HCT116 (cell line): ENCODE results near the gene AQP6. TPM values are rescaled to one million over a fixed set of nuclear protein-coding genes. Genes with fewer than 3 reads are reported as not detected.

Experiments used
- ATAC-seq: fragments of 200-7000 bp; cut with Tn5 transposase; 2 replicates; pipeline ENCODE4 v1.9.1; 2020; ENCODE audit warnings: mild to moderate bottlenecking, moderate library complexity
- BruUV-seq: library from RNA; stranded (reverse); fragments of 400-500 nt; replicated peaks from 2 replicates; lab custom pipeline; 2021; lab: Mats Ljungman, UMichigan
- CTCF ChIA-PET: fragments of 300-600 bp; sonication (Branson Sonifier 250); formaldehyde crosslinking; loops from one replicate; lab custom pipeline; 2021; ENCODE audit warnings: antibody characterized with exemption; lab: Charles Lee
- POLR2A ChIA-PET: fragments of 300-600, 350-600 bp; sonication (Branson Sonifier 250); formaldehyde crosslinking; loops from one replicate; lab custom pipeline; 2021; ENCODE audit warnings: antibody characterized with exemption; lab: Charles Lee
- RAD21 ChIA-PET, 2 experiments: fragments of 300-600 bp; sonication (Branson Sonifier 250); formaldehyde crosslinking; loops; one replicate each; lab custom pipeline; 2023; ENCODE audit warnings: low total read pairs in 2 of 2; ENCODE audit not compliant: uncharacterized antibody in 2 of 2, unreplicated experiment in 2 of 2, low non-redundant PET in 1 of 2; lab: Charles Lee
- DNase-seq: peaks from one replicate; pipeline ENCODE4 v3.0.0-alpha.2; 2010; ENCODE audit warnings: low read depth, low spot score
- H2AFZ ChIP-seq: fragments of 200-600 bp; shearing (Covaris generic), sonication (generic); 2 replicates; pipeline ENCODE4 v1.6.1; 2017; ENCODE audit warnings: low read depth, mixed run types, mixed read lengths, antibody characterized with exemption, low read length; ENCODE audit not compliant: poor library complexity, severe bottlenecking
- H3K27ac ChIP-seq: 2 replicates; pipeline ENCODE4 v1.5.1; 2012; ENCODE audit warnings: low read depth, low read length
- H3K27me3 ChIP-seq: fragments of 200-600 bp; sonication (generic); 2 replicates; pipeline ENCODE4 v1.6.1; 2016; ENCODE audit warnings: mixed run types, low read length, mixed read lengths; ENCODE audit not compliant: insufficient read depth
- H3K36me3 ChIP-seq, 2 experiments: fragments of 200-500 bp in 1 of 2; fragments of 200-600 bp in 1 of 2; sonication (Bioruptor generic) in 1 of 2; sonication (generic) in 1 of 2; 2 replicates each; pipeline versions ENCODE4 v1.5.1 to v1.6.1; 2014 to 2016; ENCODE audit warnings: low read length in 2 of 2, inconsistent platforms in 1 of 2, mixed read lengths in 1 of 2, mixed run types in 1 of 2; ENCODE audit not compliant: insufficient read depth in 2 of 2, control insufficient read depth in 1 of 2
- H3K4me1 ChIP-seq, 2 experiments: fragments of 200-600 bp in 1 of 2; sonication (generic) in 1 of 2; 2 replicates each; pipeline versions ENCODE4 v1.5.1 to v1.6.1; 2012 to 2017; ENCODE audit warnings: low read length in 2 of 2, inconsistent platforms in 1 of 2, mild to moderate bottlenecking in 1 of 2, mixed read lengths in 1 of 2, mixed run types in 1 of 2, moderate library complexity in 1 of 2; ENCODE audit not compliant: insufficient read depth in 2 of 2, control insufficient read depth in 1 of 2
- H3K4me2 ChIP-seq: fragments of 200-600 bp; sonication (generic); 2 replicates; pipeline ENCODE4 v1.6.1; 2017; ENCODE audit warnings: mixed run types, low read length, mixed read lengths
- H3K4me3 ChIP-seq, 2 experiments: fragments of 200-600 bp in 1 of 2; sonication (generic) in 1 of 2; replicated peaks in 1 of 2; 2 replicates each; pipeline ENCODE4 v1.5.1; 2011 to 2016; ENCODE audit warnings: low read length in 2 of 2, control low read depth in 1 of 2, low read depth in 1 of 2, mild to moderate bottlenecking in 1 of 2, mixed read lengths in 1 of 2, mixed run types in 1 of 2
- H3K79me2 ChIP-seq: fragments of 200-600 bp; sonication (generic); 2 replicates; pipeline ENCODE4 v1.6.1; 2017; ENCODE audit warnings: mild to moderate bottlenecking, mixed run types, low read length, moderate library complexity, mixed read lengths; ENCODE audit not compliant: insufficient read depth
- H3K9ac ChIP-seq: fragments of 200-600 bp; sonication (generic); 2 replicates; pipeline ENCODE4 v1.6.1; 2016; ENCODE audit warnings: low read length, mixed read lengths
- H3K9me2 ChIP-seq: fragments of 200-600 bp; sonication (generic), shearing (Covaris generic); 2 replicates; pipeline ENCODE4 v1.6.1; 2017; ENCODE audit warnings: mixed run types, mild to moderate bottlenecking, moderate library complexity; ENCODE audit not compliant: insufficient read depth
- H3K9me3 ChIP-seq, 2 experiments: fragments of 200-500 bp in 1 of 2; fragments of 200-600 bp in 1 of 2; sonication (Bioruptor generic) in 1 of 2; sonication (generic) in 1 of 2; 2 replicates each; pipeline ENCODE4 v1.6.1; 2014 to 2017; ENCODE audit warnings: low read length in 2 of 2, mixed read lengths in 2 of 2, inconsistent platforms in 1 of 2, low read depth in 1 of 2, mild to moderate bottlenecking in 1 of 2, mixed run types in 1 of 2, moderate library complexity in 1 of 2; ENCODE audit not compliant: control insufficient read depth in 1 of 2, insufficient read depth in 1 of 2
- H4K20me1 ChIP-seq: fragments of 200-600 bp; sonication (generic), shearing (Covaris generic); 2 replicates; pipeline ENCODE4 v1.6.1; 2017; ENCODE audit warnings: mixed run types, mild to moderate bottlenecking, moderate library complexity; ENCODE audit not compliant: insufficient read depth
- CBX3 ChIP-seq: IDR thresholded peaks from 2 replicates; pipeline ENCODE4 v1.6.1; 2012; ENCODE audit warnings: low read depth
- CTCF ChIP-seq, 3 experiments: fragments of 200-600 bp in 1 of 3; sonication (generic) in 1 of 3; IDR thresholded peaks in 2 of 3; conservative IDR thresholded peaks in 1 of 3; 2 replicates each; pipeline ENCODE4 v1.5.1; 2012 to 2017; ENCODE audit warnings: low read depth in 2 of 3, low read length in 2 of 3, antibody characterized with exemption in 1 of 3, borderline replicate concordance in 1 of 3, control low read depth in 1 of 3, mild to moderate bottlenecking in 1 of 3, mixed read lengths in 1 of 3, mixed run types in 1 of 3, moderate library complexity in 1 of 3; ENCODE audit not compliant: insufficient read depth in 1 of 3
- EGR1 ChIP-seq: IDR thresholded peaks from 2 replicates; pipeline ENCODE4 v1.6.1; 2012; ENCODE audit warnings: low read depth
- ELF1 ChIP-seq: IDR thresholded peaks from 2 replicates; pipeline ENCODE4 v1.6.1; 2012; ENCODE audit warnings: low read depth, borderline replicate concordance
- EZH2phosphoT487 ChIP-seq: fragments of 200-600 bp; IDR thresholded peaks from 2 replicates; pipeline ENCODE4 v1.6.1; 2018; ENCODE audit warnings: antibody characterized with exemption, borderline replicate concordance
- JUND ChIP-seq: IDR thresholded peaks from 2 replicates; pipeline ENCODE4 v1.6.1; 2012
- POLR2A ChIP-seq: IDR thresholded peaks from 2 replicates; pipeline ENCODE4 v1.7.0; 2011; ENCODE audit warnings: borderline replicate concordance; ENCODE audit not compliant: insufficient read depth, insufficient read length; ENCODE audit errors: extremely low read depth
- REST ChIP-seq: IDR thresholded peaks from 2 replicates; pipeline ENCODE4 v1.6.1; 2012; ENCODE audit warnings: low read depth
- SIN3A ChIP-seq: IDR thresholded peaks from 2 replicates; pipeline ENCODE4 v1.6.1; 2012; ENCODE audit warnings: low read depth
- SP1 ChIP-seq: IDR thresholded peaks from 2 replicates; pipeline ENCODE4 v1.6.1; 2012; ENCODE audit warnings: low read depth
- SRF ChIP-seq: IDR thresholded peaks from 2 replicates; pipeline ENCODE4 v1.6.1; 2012; ENCODE audit warnings: low read depth
- TCF7L2 ChIP-seq: IDR thresholded peaks from 2 replicates; pipeline ENCODE4 v1.7.0; 2011; ENCODE audit warnings: borderline replicate concordance, inconsistent platforms; ENCODE audit not compliant: insufficient read depth, insufficient read length; ENCODE audit errors: extremely low read depth
- YY1 ChIP-seq: IDR thresholded peaks from 2 replicates; pipeline ENCODE4 v1.6.1; 2011; ENCODE audit warnings: low read length, low read depth, moderate library complexity, mild to moderate bottlenecking; ENCODE audit not compliant: insufficient replicate concordance; ENCODE audit errors: extremely low read depth
- intact Hi-C: fragments of 100-400 bp; cut with micrococcal nuclease; formaldehyde crosslinking; loops from 2 replicates; pipeline ENCODE4 v1.10.0; 2022
- total RNA-seq: library from RNA; stranded (reverse); gene quantifications from one replicate; pipeline ENCODE4 v1.2.1, GENCODE V29; 2021; ENCODE audit not compliant: unreplicated experiment
- TF ChIP-seq, protein P1 (sequence below): IDR thresholded peaks from 2 replicates; pipeline ENCODE4 v1.6.1; 2012

AQP6 gene
- total RNA-seq, 1 experiment from 2014 or later, result not detected

GRCh38 chr12:49961111-49961922 is 11.4 kb upstream of the AQP6 start, which contains the start of gene AQP5:
Gene AQP5 (plus strand): TSS chr12:49961872. CDS start chr12:49962018, 146 bp downstream.
- Histone ChIP-seq H3K36me3 (no peaks in the 10 kb centered on the region), H4K20me1 (no peaks in the 10 kb centered on the region), H3K27ac (no peak within 1 kb of the TSS; the same call in 1 of the 2 replicates), H3K27me3 (no peaks in the 10 kb centered on the region), H3K79me2 (no peaks in the 10 kb centered on the region), H3K4me2 (peak within 1 kb of the TSS; percentile 53), H3K4me3 (peak within 1 kb of the TSS in 1 of 2 experiments; percentile 3; a peak in 1 of 4 replicates), H2AFZ (no peak within 1 kb of the TSS), H3K4me1 (peaks cover 30 to 36% of the 10 kb centered on the region in 2 experiments), H3K9me2 (no peaks in the 10 kb centered on the region), H3K9ac (no peak within 1 kb of the TSS), H3K9me3 (no peaks in the 10 kb centered on the region)
- DNase-seq (no peak), ATAC-seq (no peak)
- RAD21 ChIA-PET, result no interaction called here
- POLR2A ChIA-PET, result no interaction called here
- intact Hi-C loops, result loop anchor here (10.0 kb wide), 1 partner anchor 187 kb away; no protein-coding TSS in a partner anchor
- no peak for TF ChIP-seq EZH2phosphoT487
- no peak for TF ChIP-seq ELF1
- no peak for TF ChIP-seq REST
- no peak for TF ChIP-seq SRF
- TF ChIP-seq SIN3A, result no peak
- no peak for TF ChIP-seq EGR1
- no peak for TF ChIP-seq TCF7L2
- TF ChIP-seq YY1, result no peak
- TF ChIP-seq SP1, result no peak
- no peak for TF ChIP-seq CTCF (IDR thresholded peaks at IDR 0.05 in 2 of 3, conservative IDR thresholded peaks at IDR 0.05 in 1 of 3; ENCODE audit: borderline replicate concordance in 1 of 3, insufficient read depth in 1 of 3, low read depth in 2 of 3, low read length in 2 of 3)
- TF ChIP-seq, protein P1, sequence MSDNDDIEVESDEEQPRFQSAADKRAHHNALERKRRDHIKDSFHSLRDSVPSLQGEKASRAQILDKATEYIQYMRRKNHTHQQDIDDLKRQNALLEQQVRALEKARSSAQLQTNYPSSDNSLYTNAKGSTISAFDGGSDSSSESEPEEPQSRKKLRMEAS, result no peak
- TF ChIP-seq JUND, result no peak
- no peak for TF ChIP-seq POLR2A
- TF ChIP-seq CBX3, result no peak
- CTCF ChIA-PET, result no interaction called here
- BruUV-seq, result no TSS peak
